Testis (tissue), 3 donors: ENCODE measurements around the gene VANGL2. TPM values are rescaled to one million over a fixed set of nuclear protein-coding genes. Genes with fewer than 3 reads are reported as not detected.

ENCODE experiments used
- DNase-seq: peaks from one replicate; pipeline ENCODE4 v3.0.0-alpha.2; 2019
- H3K27ac ChIP-seq, 2 donors: fragments of 200-600 bp; sonication (generic); one replicate each; pipeline ENCODE4 v1.5.1; 2019
- H3K27me3 ChIP-seq: fragments of 200-600 bp; sonication (generic); one replicate; pipeline ENCODE4 v1.5.1; 2019
- H3K36me3 ChIP-seq: fragments of 200-600 bp; sonication (generic); one replicate; pipeline ENCODE4 v1.5.1; 2017; ENCODE audit warnings: low read depth; ENCODE audit errors: missing control alignments
- H3K4me1 ChIP-seq: fragments of 200-600 bp; sonication (generic); one replicate; pipeline ENCODE4 v1.5.1; 2019
- H3K4me3 ChIP-seq, 2 donors: fragments of 200-600 bp; sonication (generic); one replicate each; pipeline ENCODE4 v1.5.1; 2017 to 2019
- H3K9me3 ChIP-seq: fragments of 200-600 bp; sonication (generic); one replicate; pipeline ENCODE4 v1.5.1; 2017
- POLR2A ChIP-seq: fragments of 450-650 bp; IDR thresholded peaks from one replicate; pipeline ENCODE4 v1.6.1; 2017; ENCODE audit warnings: antibody characterized with exemption, mild to moderate bottlenecking, moderate library complexity
- WGBS, 2 donors: methylation state at CpG; one replicate each; pipeline ENCODE4 v1.1.5; 2018; 5-methylcytosine and 5-hydroxymethylcytosine counted together
- intact Hi-C: fragments of 100-400 bp; cut with DNase I; formaldehyde crosslinking; loops from one replicate; pipeline ENCODE4 v1.15.1; 2023; ENCODE audit warnings: low total_unique reads
- polyA plus RNA-seq: library from polyadenylated mRNA; stranded (reverse); fragments of 350-450 nt; fragmentation: Illumina TruSeq; extraction: RNeasy Lipid Tissue Mini Kit (QIAGEN cat#74804); gene quantifications from one replicate; pipeline ENCODE4 v1.2.3, GENCODE V29; 2014; ENCODE audit warnings: low read depth, low replicate concordance; ENCODE audit not compliant: insufficient read depth
- total RNA-seq, 2 donors: library from RNA; depleted of rRNA; stranded (reverse); fragments of >200 nt; gene quantifications; one replicate each; pipeline ENCODE4 v1.2.3, GENCODE V29; 2016
- TF ChIP-seq, protein P1 (sequence below), 3 experiments: fragments of 450-650 bp in 2 of 3; fragments of 200-600 bp in 1 of 3; sonication (generic) in 1 of 3; IDR thresholded peaks; one replicate each; pipeline ENCODE4 v1.5.1; 2016 to 2019; ENCODE audit warnings: antibody characterized with exemption in 3 of 3, mild to moderate bottlenecking in 2 of 3, moderate library complexity in 1 of 3

VANGL2 gene
- total and polyA plus RNA-seq, 3 donors from 2014 or later, result 3.6 to 5.9 (median 3.8) TPM

GRCh38 chr1:160371756-160372155, 28.6 kb upstream of the VANGL2 start:
- no peaks in the 10 kb centered on the region for H3K9me3 ChIP-seq
- intact Hi-C loops, result no loop called here
- WGBS, 2 donors, result 77 to 80% methylated on average over 4 of the region's 4 CpGs
- H3K36me3 ChIP-seq, result no peaks in the 10 kb centered on the region
- H3K27ac ChIP-seq, result no peak overlapping the region
- TF ChIP-seq, protein P1, sequence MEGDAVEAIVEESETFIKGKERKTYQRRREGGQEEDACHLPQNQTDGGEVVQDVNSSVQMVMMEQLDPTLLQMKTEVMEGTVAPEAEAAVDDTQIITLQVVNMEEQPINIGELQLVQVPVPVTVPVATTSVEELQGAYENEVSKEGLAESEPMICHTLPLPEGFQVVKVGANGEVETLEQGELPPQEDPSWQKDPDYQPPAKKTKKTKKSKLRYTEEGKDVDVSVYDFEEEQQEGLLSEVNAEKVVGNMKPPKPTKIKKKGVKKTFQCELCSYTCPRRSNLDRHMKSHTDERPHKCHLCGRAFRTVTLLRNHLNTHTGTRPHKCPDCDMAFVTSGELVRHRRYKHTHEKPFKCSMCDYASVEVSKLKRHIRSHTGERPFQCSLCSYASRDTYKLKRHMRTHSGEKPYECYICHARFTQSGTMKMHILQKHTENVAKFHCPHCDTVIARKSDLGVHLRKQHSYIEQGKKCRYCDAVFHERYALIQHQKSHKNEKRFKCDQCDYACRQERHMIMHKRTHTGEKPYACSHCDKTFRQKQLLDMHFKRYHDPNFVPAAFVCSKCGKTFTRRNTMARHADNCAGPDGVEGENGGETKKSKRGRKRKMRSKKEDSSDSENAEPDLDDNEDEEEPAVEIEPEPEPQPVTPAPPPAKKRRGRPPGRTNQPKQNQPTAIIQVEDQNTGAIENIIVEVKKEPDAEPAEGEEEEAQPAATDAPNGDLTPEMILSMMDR (IDR thresholded peaks at IDR 0.05), result no peak
- TF ChIP-seq POLR2A, result no peak
- no peak for DNase-seq
- H3K4me3 ChIP-seq, result no peak overlapping the region
- no peaks in the 10 kb centered on the region for H3K27me3 ChIP-seq
- H3K4me1 ChIP-seq, result peaks cover 18% of the 10 kb centered on the region

DNA sequence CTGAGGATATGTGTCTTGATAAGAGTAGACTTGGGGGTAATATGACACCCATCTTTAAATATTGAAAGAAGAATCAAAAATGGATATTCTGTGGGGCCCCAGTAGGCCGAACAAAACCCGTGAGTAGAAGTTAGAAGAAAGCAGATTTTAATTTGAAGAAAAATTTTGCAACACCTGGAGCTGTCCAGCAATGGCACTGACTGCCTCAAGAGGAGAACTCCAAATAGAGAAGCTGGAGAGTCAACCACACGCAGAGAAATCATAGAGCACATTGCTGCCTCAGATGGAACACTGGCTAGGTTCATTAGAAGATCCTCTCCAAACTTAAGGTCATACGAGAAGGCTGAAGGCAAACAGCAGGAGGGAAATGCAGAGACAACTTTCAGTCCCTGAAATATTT, 26.7 kb upstream of the VANGL2 start:
- WGBS, 2 donors, result 88 to 98% methylated on average over 4 of the region's 4 CpGs
- no peaks in the 10 kb centered on the region for H3K36me3 ChIP-seq
- TF ChIP-seq, protein P1 (IDR thresholded peaks at IDR 0.05), result no peak
- no peak for TF ChIP-seq POLR2A
- no peaks in the 10 kb centered on the region for H3K27me3 ChIP-seq
- peaks cover 18% of the 10 kb centered on the region for H3K4me1 ChIP-seq
- H3K9me3 ChIP-seq, result no peaks in the 10 kb centered on the region
- no peak overlapping the region for H3K4me3 ChIP-seq
- H3K27ac ChIP-seq, result no peak overlapping the region
- no peak for DNase-seq
- intact Hi-C loops, result no loop called here

- intact Hi-C loops, result no loop called here
- Histone ChIP-seq H3K27ac (no peak overlapping the region), H3K4me3 (no peak overlapping the region), H3K9me3 (no peaks in the 10 kb centered on the region), H3K36me3 (no peaks in the 10 kb centered on the region), H3K4me1 (peaks cover 18% of the 10 kb centered on the region), H3K27me3 (no peaks in the 10 kb centered on the region)
- no peak for TF ChIP-seq POLR2A
- TF ChIP-seq, protein P1 (IDR thresholded peaks at IDR 0.05), result no peak
- peak; percentile 23 for DNase-seq
- 51 to 55% methylated on average over 6 of the region's 6 CpGs for WGBS, 2 donors
These were observed 25.9 kb upstream of the VANGL2 start for GRCh38 chr1:160374306-160375110.

- 44 to 51% methylated on average over 9 of the region's 9 CpGs for WGBS, 2 donors
- intact Hi-C loops, result no loop called here
- Histone ChIP-seq H3K4me3 (no peak overlapping the region), H3K27me3 (no peaks in the 10 kb centered on the region), H3K27ac (no peak overlapping the region), H3K9me3 (no peaks in the 10 kb centered on the region), H3K4me1 (peaks cover 18% of the 10 kb centered on the region), H3K36me3 (no peaks in the 10 kb centered on the region)
- TF ChIP-seq, protein P1 (IDR thresholded peaks at IDR 0.05), result no peak
- TF ChIP-seq POLR2A, result no peak
- DNase-seq, result no peak
These were observed 24.4 kb upstream of the VANGL2 start for GRCh38 chr1:160375788-160376524.
